ENCODE measurements around the gene ICAM2. TPM values are rescaled to one million over a fixed set of nuclear protein-coding genes. Genes with fewer than 3 reads are reported as not detected.

The ICAM2 gene
- total RNA-seq, 2 donors from 2014 or later, result 16.2 to 16.3 TPM

- no peaks in the 10 kb centered on the region for H3K9me3 ChIP-seq
- peaks cover 4% of the 10 kb centered on the region for H3K4me1 ChIP-seq
- H3K36me3 ChIP-seq (replicated peaks in 1 of 2; ENCODE audit: insufficient read depth in 1 of 2, low read depth in 2 of 2), result no peaks in the 10 kb centered on the region
- no peaks in the 10 kb centered on the region for H3K27me3 ChIP-seq
- DNase-seq (no peak), ATAC-seq (no peak)
- H3K27ac ChIP-seq, result no peak overlapping the region
- TF ChIP-seq CTCF (IDR thresholded peaks at IDR 0.05) (no peak), POLR2A (IDR thresholded peaks at IDR 0.05) (no peak)
- intact Hi-C loops (cut with DNase I), result no loop called here
- no peak overlapping the region for H3K4me3 ChIP-seq
- WGBS, 2 donors, result 79 to 84% methylated on average over 8 to 12 of the region's 13 CpGs
These were observed 16.8 kb downstream of the ICAM2 start for GRCh38 chr17:64003526-64004121.

- intact Hi-C loops (cut with DNase I), result no loop called here
- H3K27me3 ChIP-seq, result peaks cover 0 to 1% of the 10 kb centered on the region in 2 donors
- DNase-seq, result no peak
These were observed 17.5 kb downstream of the ICAM2 start for GRCh38 chr17:64002658-64003525.

GRCh38 chr17:64001763-64002529 lies 18.5 kb downstream of the ICAM2 start:
- ATAC-seq (peak; percentile 34), DNase-seq (no peak)
- Histone ChIP-seq H3K4me3 (no peak overlapping the region), H3K27ac (peak overlapping the region in 1 of 4 donors; percentile 39), H3K9me3 (no peaks in the 10 kb centered on the region), H3K4me1 (peaks cover 17% of the 10 kb centered on the region), H3K36me3 (replicated peaks in 1 of 2; ENCODE audit: insufficient read depth in 1 of 2, low read depth in 2 of 2) (no peaks in the 10 kb centered on the region), H3K27me3 (peaks cover 0 to 6% of the 10 kb centered on the region in 2 donors)
- intact Hi-C loops (cut with DNase I), result no loop called here
- WGBS, 2 donors, result 74 to 82% methylated on average over 4 to 14 of the region's 14 CpGs
- no peak for TF ChIP-seq POLR2A (IDR thresholded peaks at IDR 0.05)
- TF ChIP-seq CTCF (IDR thresholded peaks at IDR 0.05), result no peak

More at GRCh38 chr17:64002658-64003525, 17.5 kb downstream of the ICAM2 start:
- H3K36me3 ChIP-seq (replicated peaks in 1 of 2; ENCODE audit: insufficient read depth in 1 of 2, low read depth in 2 of 2), result no peaks in the 10 kb centered on the region
- peaks cover 12% of the 10 kb centered on the region for H3K4me1 ChIP-seq
- ATAC-seq, result no peak
- TF ChIP-seq POLR2A (IDR thresholded peaks at IDR 0.05), result no peak
- no peak for TF ChIP-seq CTCF (IDR thresholded peaks at IDR 0.05)
- peak overlapping the region in 1 of 4 donors; percentile 39 for H3K27ac ChIP-seq
- 84 to 88% methylated on average over 20 to 21 of the region's 22 CpGs for WGBS, 2 donors
- H3K9me3 ChIP-seq, result no peaks in the 10 kb centered on the region
- no peak overlapping the region for H3K4me3 ChIP-seq

- H3K4me3 ChIP-seq, result no peak overlapping the region
- no peaks in the 10 kb centered on the region for H3K9me3 ChIP-seq
- 68 to 76% methylated on average over 5 to 6 of the region's 7 CpGs for WGBS, 2 donors
- TF ChIP-seq POLR2A (IDR thresholded peaks at IDR 0.05), result no peak
- DNase-seq, result no peak
- H3K4me1 ChIP-seq, result peaks cover 17% of the 10 kb centered on the region
- intact Hi-C loops (cut with DNase I), result no loop called here
- H3K36me3 ChIP-seq (replicated peaks in 1 of 2; ENCODE audit: insufficient read depth in 1 of 2, low read depth in 2 of 2), result no peaks in the 10 kb centered on the region
- no peak overlapping the region for H3K27ac ChIP-seq
- peaks cover 0 to 6% of the 10 kb centered on the region in 2 donors for H3K27me3 ChIP-seq
- no peak for ATAC-seq
These were observed 19.3 kb downstream of the ICAM2 start for GRCh38 chr17:64001091-64001579.
